ENCODE measurements around the gene SAXO1.

Gene SAXO1

GRCh38 chr9:18989865-18990264 is 43.1 kb downstream of the SAXO1 start:
- no peak overlapping the region for H3K4me3 Mint-ChIP-seq
- no peaks in the 10 kb centered on the region for H3K9me3 Mint-ChIP-seq
- intact Hi-C loops (cut with micrococcal nuclease) = no loop called here
- H3K36me3 Mint-ChIP-seq (ENCODE audit: low read depth) = no peaks in the 10 kb centered on the region
- no peaks in the 10 kb centered on the region for H3K4me1 Mint-ChIP-seq (ENCODE audit: low read depth)
- H3K27ac Mint-ChIP-seq = no peak overlapping the region
- no peaks in the 10 kb centered on the region for H3K27me3 Mint-ChIP-seq

GRCh38 chr9:18989097-18989496 is 43.9 kb downstream of the SAXO1 start:
- Mint-ChIP-seq H3K4me1 (ENCODE audit: low read depth) (no peaks in the 10 kb centered on the region), H3K4me3 (no peak overlapping the region), H3K27me3 (no peaks in the 10 kb centered on the region), H3K27ac (no peak overlapping the region), H3K9me3 (no peaks in the 10 kb centered on the region), H3K36me3 (ENCODE audit: low read depth) (no peaks in the 10 kb centered on the region)
- intact Hi-C loops (cut with micrococcal nuclease) = no loop called here

GRCh38 chr9:18988003-18988402 is 45.0 kb downstream of the SAXO1 start:
- Mint-ChIP-seq H3K36me3 (ENCODE audit: low read depth) (no peaks in the 10 kb centered on the region), H3K27me3 (no peaks in the 10 kb centered on the region), H3K27ac (no peak overlapping the region), H3K4me1 (ENCODE audit: low read depth) (no peaks in the 10 kb centered on the region), H3K9me3 (no peaks in the 10 kb centered on the region), H3K4me3 (no peak overlapping the region)
- intact Hi-C loops (cut with micrococcal nuclease) = no loop called here

GRCh38 chr9:18985996-18986395 is 47.0 kb downstream of the SAXO1 start:
- Mint-ChIP-seq H3K4me3 (no peak overlapping the region), H3K27ac (no peak overlapping the region), H3K9me3 (no peaks in the 10 kb centered on the region), H3K27me3 (no peaks in the 10 kb centered on the region), H3K36me3 (ENCODE audit: low read depth) (no peaks in the 10 kb centered on the region), H3K4me1 (ENCODE audit: low read depth) (no peaks in the 10 kb centered on the region)
- intact Hi-C loops (cut with micrococcal nuclease) = no loop called here

GRCh38 chr9:18985464-18985951 is 47.5 kb downstream of the SAXO1 start:
- H3K4me3 Mint-ChIP-seq = no peak overlapping the region
- no peaks in the 10 kb centered on the region for H3K9me3 Mint-ChIP-seq
- H3K4me1 Mint-ChIP-seq (ENCODE audit: low read depth) = no peaks in the 10 kb centered on the region
- H3K36me3 Mint-ChIP-seq (ENCODE audit: low read depth) = no peaks in the 10 kb centered on the region
- intact Hi-C loops (cut with micrococcal nuclease) = no loop called here
- no peaks in the 10 kb centered on the region for H3K27me3 Mint-ChIP-seq
- no peak overlapping the region for H3K27ac Mint-ChIP-seq

- H3K27me3 Mint-ChIP-seq = no peaks in the 10 kb centered on the region
- no peak overlapping the region for H3K27ac Mint-ChIP-seq
- H3K9me3 Mint-ChIP-seq = no peaks in the 10 kb centered on the region
- no peaks in the 10 kb centered on the region for H3K4me1 Mint-ChIP-seq (ENCODE audit: low read depth)
- H3K36me3 Mint-ChIP-seq (ENCODE audit: low read depth) = no peaks in the 10 kb centered on the region
- no peak overlapping the region for H3K4me3 Mint-ChIP-seq
- intact Hi-C loops (cut with micrococcal nuclease) = no loop called here
Observed at GRCh38 chr9:18982262-18982620, 50.8 kb downstream of the SAXO1 start.

- H3K27ac Mint-ChIP-seq = no peak overlapping the region
- no peaks in the 10 kb centered on the region for H3K27me3 Mint-ChIP-seq
- no peak overlapping the region for H3K4me3 Mint-ChIP-seq
- H3K4me1 Mint-ChIP-seq (ENCODE audit: low read depth) = no peaks in the 10 kb centered on the region
- no peaks in the 10 kb centered on the region for H3K36me3 Mint-ChIP-seq (ENCODE audit: low read depth)
- intact Hi-C loops (cut with micrococcal nuclease) = no loop called here
- H3K9me3 Mint-ChIP-seq = no peaks in the 10 kb centered on the region
Observed at GRCh38 chr9:18981476-18982261, 51.3 kb downstream of the SAXO1 start.

- Mint-ChIP-seq H3K4me1 (ENCODE audit: low read depth) (no peaks in the 10 kb centered on the region), H3K9me3 (no peaks in the 10 kb centered on the region), H3K27me3 (no peaks in the 10 kb centered on the region), H3K36me3 (ENCODE audit: low read depth) (no peaks in the 10 kb centered on the region), H3K4me3 (no peak overlapping the region), H3K27ac (no peak overlapping the region)
- intact Hi-C loops (cut with micrococcal nuclease) = no loop called here
Observed at GRCh38 chr9:18980189-18980588, 52.8 kb downstream of the SAXO1 start.

- no peak overlapping the region for H3K27ac Mint-ChIP-seq
- no peaks in the 10 kb centered on the region for H3K36me3 Mint-ChIP-seq (ENCODE audit: low read depth)
- no peaks in the 10 kb centered on the region for H3K4me1 Mint-ChIP-seq (ENCODE audit: low read depth)
- H3K9me3 Mint-ChIP-seq = no peaks in the 10 kb centered on the region
- no peak overlapping the region for H3K4me3 Mint-ChIP-seq
- H3K27me3 Mint-ChIP-seq = no peaks in the 10 kb centered on the region
- intact Hi-C loops (cut with micrococcal nuclease) = no loop called here
Observed at GRCh38 chr9:18979367-18979766, 53.6 kb downstream of the SAXO1 start.

- no peaks in the 10 kb centered on the region for H3K27me3 Mint-ChIP-seq
- H3K9me3 Mint-ChIP-seq = no peaks in the 10 kb centered on the region
- H3K4me1 Mint-ChIP-seq (ENCODE audit: low read depth) = no peaks in the 10 kb centered on the region
- no peak overlapping the region for H3K4me3 Mint-ChIP-seq
- no peak overlapping the region for H3K27ac Mint-ChIP-seq
- no peaks in the 10 kb centered on the region for H3K36me3 Mint-ChIP-seq (ENCODE audit: low read depth)
- intact Hi-C loops (cut with micrococcal nuclease) = no loop called here
Observed at GRCh38 chr9:18978188-18978587, 54.8 kb downstream of the SAXO1 start.

- no peak overlapping the region for H3K27ac Mint-ChIP-seq
- no peaks in the 10 kb centered on the region for H3K36me3 Mint-ChIP-seq (ENCODE audit: low read depth)
- H3K27me3 Mint-ChIP-seq = no peaks in the 10 kb centered on the region
- H3K4me1 Mint-ChIP-seq (ENCODE audit: low read depth) = no peaks in the 10 kb centered on the region
- H3K9me3 Mint-ChIP-seq = no peaks in the 10 kb centered on the region
- intact Hi-C loops (cut with micrococcal nuclease) = no loop called here
- no peak overlapping the region for H3K4me3 Mint-ChIP-seq
Observed at GRCh38 chr9:18976709-18977531, 56.1 kb downstream of the SAXO1 start.

- H3K27me3 Mint-ChIP-seq = no peaks in the 10 kb centered on the region
- intact Hi-C loops (cut with micrococcal nuclease) = no loop called here
- no peaks in the 10 kb centered on the region for H3K36me3 Mint-ChIP-seq (ENCODE audit: low read depth)
- H3K4me1 Mint-ChIP-seq (ENCODE audit: low read depth) = no peaks in the 10 kb centered on the region
- no peak overlapping the region for H3K4me3 Mint-ChIP-seq
- H3K27ac Mint-ChIP-seq = no peak overlapping the region
- H3K9me3 Mint-ChIP-seq = no peaks in the 10 kb centered on the region
Observed at GRCh38 chr9:18976221-18976708, 56.7 kb downstream of the SAXO1 start.

GRCh38 chr9:18973348-18973747 is 59.7 kb downstream of the SAXO1 start:
- Mint-ChIP-seq H3K36me3 (ENCODE audit: low read depth) (no peaks in the 10 kb centered on the region), H3K4me1 (ENCODE audit: low read depth) (no peaks in the 10 kb centered on the region), H3K9me3 (peaks cover 2% of the 10 kb centered on the region), H3K4me3 (no peak overlapping the region), H3K27me3 (no peaks in the 10 kb centered on the region), H3K27ac (no peak overlapping the region)
- intact Hi-C loops (cut with micrococcal nuclease) = no loop called here

- no peaks in the 10 kb centered on the region for H3K27me3 Mint-ChIP-seq
- H3K4me1 Mint-ChIP-seq (ENCODE audit: low read depth) = no peaks in the 10 kb centered on the region
- no peaks in the 10 kb centered on the region for H3K36me3 Mint-ChIP-seq (ENCODE audit: low read depth)
- intact Hi-C loops (cut with micrococcal nuclease) = no loop called here
- H3K9me3 Mint-ChIP-seq = peaks cover 8% of the 10 kb centered on the region
- H3K27ac Mint-ChIP-seq = no peak overlapping the region
- H3K4me3 Mint-ChIP-seq = no peak overlapping the region
Observed at GRCh38 chr9:18972675-18973074, 60.3 kb downstream of the SAXO1 start.

All from dendritic cell treated with granulocyte-macrophage colony-stimulating factor and Interleukin-4, amounts not matched to agents 40 ng/mL and 50 ng/mL, for 4 days (primary cell).